HepG2 (cell line): ENCODE results near the gene ELN. TPM values are rescaled to one million over a fixed set of nuclear protein-coding genes. Genes with fewer than 3 reads are reported as not detected.
A peak's percentile ranks its signal among the peaks of the same experiment; 100 is the strongest.

Experiments used
- ATAC-seq: fragments of 200-7000 bp; cut with Tn5 transposase; 3 replicates; pipeline ENCODE4 v1.9.1; 2020; ENCODE audit warnings: mild to moderate bottlenecking, moderate library complexity
- BruUV-seq: library from RNA; stranded (reverse); fragments of 400-500 nt; replicated peaks from 2 replicates; lab custom pipeline; 2021; lab: Mats Ljungman, UMichigan
- CTCF ChIA-PET: fragments of 300-600 bp; formaldehyde crosslinking; extraction: SDS; loops from one replicate; lab custom pipeline; 2021; ENCODE audit warnings: low total read pairs, inconsistent platforms, low intra/inter-chr PET ratio; lab: Yijun Ruan, JAX
- POLR2A ChIA-PET: fragments of 350-600 bp; sonication (Branson Sonifier 250); formaldehyde crosslinking; loops from one replicate; lab custom pipeline; 2020; ENCODE audit warnings: antibody characterized with exemption, inconsistent platforms; lab: Yijun Ruan, JAX
- DNase-seq: peaks from one replicate; pipeline ENCODE4 v3.0.0-alpha.2; 2015; ENCODE audit warnings: low spot score
- FAIRE-seq: peaks from 3 replicates; lab custom pipeline; 2011; peaks lifted over from hg19 to GRCh38; lab: Jason Lieb, UNC
- H2AFZ ChIP-seq: one replicate; pipeline ENCODE4 v1.6.1; 2011; ENCODE audit warnings: low read length, inconsistent platforms
- H3K27ac ChIP-seq: fragments of 300-600 bp; 3 replicates; pipeline ENCODE4 v1.8.0; 2011; ENCODE audit warnings: mixed run types, mild to moderate bottlenecking, mixed read lengths, low read length, inconsistent platforms; ENCODE audit not compliant: insufficient read depth; ENCODE audit errors: extremely low read length
- H3K27me3 ChIP-seq, 2 experiments: fragments of 200-600 bp in 1 of 2; 2 replicates in 1 of 2; 3 replicates in 1 of 2; pipeline versions ENCODE4 v1.6.0 to v1.8.0; 2011; ENCODE audit warnings: low read length in 2 of 2, mild to moderate bottlenecking in 2 of 2, moderate library complexity in 2 of 2, inconsistent platforms in 1 of 2; ENCODE audit not compliant: insufficient read depth in 2 of 2, control insufficient read depth in 1 of 2
- H3K36me3 ChIP-seq, 2 experiments: fragments of 200-600 bp in 1 of 2; replicated peaks in 1 of 2; 2 replicates in 1 of 2; 3 replicates in 1 of 2; pipeline versions ENCODE4 v1.5.1 to v1.8.0; 2011; ENCODE audit warnings: low read length in 2 of 2, inconsistent platforms in 1 of 2; ENCODE audit not compliant: insufficient read depth in 2 of 2, control insufficient read depth in 1 of 2
- H3K4me1 ChIP-seq: 2 replicates; pipeline ENCODE4 v1.5.1; 2012; ENCODE audit warnings: low read length, inconsistent platforms; ENCODE audit not compliant: insufficient read depth
- H3K4me2 ChIP-seq: 2 replicates; pipeline ENCODE4 v1.6.0; 2011; ENCODE audit warnings: low read depth, low read length, inconsistent platforms
- H3K4me3 ChIP-seq, 3 experiments: fragments of 200-600 bp in 1 of 3; sonication (generic), shearing (Covaris generic) in 1 of 3; replicated peaks in 1 of 3; 2 replicates each; pipeline ENCODE4 v1.5.1; 2011 to 2016; ENCODE audit warnings: low read length in 3 of 3, inconsistent platforms in 2 of 3, low read depth in 2 of 3, mild to moderate bottlenecking in 2 of 3, control low read depth in 1 of 3, mixed read lengths in 1 of 3; ENCODE audit not compliant: insufficient read depth in 1 of 3
- H3K79me2 ChIP-seq: one replicate; pipeline ENCODE4 v1.6.1; 2011; ENCODE audit warnings: low read length, inconsistent platforms; ENCODE audit not compliant: insufficient read depth
- H3K9ac ChIP-seq: 2 replicates; pipeline ENCODE4 v1.6.0; 2011; ENCODE audit warnings: mild to moderate bottlenecking, low read depth, low read length, inconsistent platforms; ENCODE audit not compliant: insufficient read depth
- H3K9me3 ChIP-seq: 2 replicates; pipeline ENCODE4 v1.5.1; 2012; ENCODE audit warnings: mild to moderate bottlenecking, low read length
- H4K20me1 ChIP-seq: 2 replicates; pipeline ENCODE4 v1.6.0; 2011; ENCODE audit warnings: inconsistent platforms, mild to moderate bottlenecking, low read length, moderate library complexity; ENCODE audit not compliant: insufficient read depth
- KDM1A ChIP-seq: IDR thresholded peaks from 2 replicates; pipeline ENCODE4 v1.6.1; 2016; ENCODE audit warnings: missing compliant biosample characterization
- MEF2D ChIP-seq: sonication (generic); formaldehyde crosslinking; IDR thresholded peaks from 2 replicates; pipeline ENCODE4 v1.5.1; 2020; ENCODE audit warnings: mild to moderate bottlenecking, missing genetic modification reagents
- SALL1 ChIP-seq: sonication (generic); formaldehyde crosslinking; IDR thresholded peaks from 2 replicates; pipeline ENCODE4 v1.8.0; 2022; ENCODE audit warnings: mild to moderate bottlenecking, missing genetic modification reagents
- SPEN ChIP-seq: sonication (generic); formaldehyde crosslinking; IDR thresholded peaks from 2 replicates; pipeline ENCODE4 v1.5.1; 2020; ENCODE audit warnings: low read depth, mild to moderate bottlenecking, missing genetic modification reagents
- TBP ChIP-seq: sonication (generic); formaldehyde crosslinking; IDR thresholded peaks from 2 replicates; pipeline ENCODE4 v1.5.0; 2020; ENCODE audit warnings: missing genetic modification reagents
- ZBTB42 ChIP-seq: sonication (generic); formaldehyde crosslinking; IDR thresholded peaks from 2 replicates; pipeline ENCODE4 v1.5.0; 2020; ENCODE audit warnings: mild to moderate bottlenecking, missing genetic modification reagents
- ZNF333 ChIP-seq: sonication (generic); formaldehyde crosslinking; IDR thresholded peaks from 2 replicates; pipeline ENCODE4 v1.4.0; 2020; ENCODE audit warnings: mild to moderate bottlenecking, missing genetic modification reagents, borderline replicate concordance
- ZNF543 ChIP-seq: sonication (generic); formaldehyde crosslinking; IDR thresholded peaks from 2 replicates; pipeline ENCODE4 v1.4.0; 2020; ENCODE audit warnings: mild to moderate bottlenecking, missing genetic modification reagents
- ZNF639 ChIP-seq: conservative IDR thresholded peaks from 2 replicates; pipeline ENCODE4 v1.6.1; 2018; ENCODE audit warnings: missing genetic modification reagents
- WGBS: methylation state at CpG from one replicate; pipeline ENCODE4 v1.1.6; 2017; ENCODE audit warnings: low lambda C conversion rate; 5-methylcytosine and 5-hydroxymethylcytosine counted together
- in situ Hi-C: cut with HindIII; loops from 2 replicates; pipeline ENCODE4 v1.10.0; 2017; ENCODE audit warnings: low pct_unique_long_range_greater_than_20kb; ENCODE audit not compliant: extremely low pct_ligation_motif_present
- intact Hi-C: fragments of 100-400 bp; cut with micrococcal nuclease; formaldehyde crosslinking; loops from one replicate; pipeline ENCODE4 v1.10.0; 2022; ENCODE audit not compliant: unreplicated experiment
- polyA plus RNA-seq, 8 experiments: library from polyadenylated mRNA; depleted of rRNA in 3 of 8; stranded (reverse) in 7 of 8; unstranded in 1 of 8; fragments of >200 nt; fragmentation: Illumina TruSeq in 4 of 8; extraction: Trizol in 4 of 8; gene quantifications; 2 replicates each; pipeline versions ENCODE4 v1.2.1 to v1.2.3, GENCODE V29; 2011 to 2016; ENCODE audit warnings: low read depth in 4 of 8, missing spikeins in 1 of 8, mixed read lengths in 1 of 8; ENCODE audit not compliant: insufficient read depth in 1 of 8
- total RNA-seq, 5 experiments: library from RNA; depleted of rRNA; stranded (reverse); fragments of >200 nt; fragmentation: Illumina TruSeq; extraction: Trizol; gene quantifications; 2 replicates each; pipeline ENCODE4 v1.2.3, GENCODE V29; 2016; ENCODE audit warnings: low read depth in 1 of 5
- TF ChIP-seq, protein P1 (sequence below): sonication (generic); formaldehyde crosslinking; IDR thresholded peaks from 2 replicates; pipeline ENCODE4 v1.8.0; 2022; ENCODE audit warnings: missing genetic modification reagents, mild to moderate bottlenecking, inconsistent platforms, borderline replicate concordance
- TF ChIP-seq, protein P2 (sequence below): sonication (generic); formaldehyde crosslinking; IDR thresholded peaks from 2 replicates; pipeline ENCODE4 v1.5.0; 2020; ENCODE audit warnings: mild to moderate bottlenecking, missing genetic modification reagents
- TF ChIP-seq, protein P3 (sequence below): sonication (generic); formaldehyde crosslinking; IDR thresholded peaks from 2 replicates; pipeline ENCODE4 v1.9.0; 2021; ENCODE audit warnings: missing genetic modification reagents, mild to moderate bottlenecking, borderline replicate concordance
- TF ChIP-seq, protein P4 (sequence below): sonication (generic); formaldehyde crosslinking; IDR thresholded peaks from 2 replicates; pipeline ENCODE4 v1.4.0; 2020; ENCODE audit warnings: missing genetic modification reagents; ENCODE audit errors: not compliant biosample characterization

ELN gene
- total and polyA plus RNA-seq, 2 of the 13 experiments (the other 11 are each of a cell fraction or from before 2014, with no cell fraction given): 0.15 to 0.37 TPM

- TF ChIP-seq, protein P1, sequence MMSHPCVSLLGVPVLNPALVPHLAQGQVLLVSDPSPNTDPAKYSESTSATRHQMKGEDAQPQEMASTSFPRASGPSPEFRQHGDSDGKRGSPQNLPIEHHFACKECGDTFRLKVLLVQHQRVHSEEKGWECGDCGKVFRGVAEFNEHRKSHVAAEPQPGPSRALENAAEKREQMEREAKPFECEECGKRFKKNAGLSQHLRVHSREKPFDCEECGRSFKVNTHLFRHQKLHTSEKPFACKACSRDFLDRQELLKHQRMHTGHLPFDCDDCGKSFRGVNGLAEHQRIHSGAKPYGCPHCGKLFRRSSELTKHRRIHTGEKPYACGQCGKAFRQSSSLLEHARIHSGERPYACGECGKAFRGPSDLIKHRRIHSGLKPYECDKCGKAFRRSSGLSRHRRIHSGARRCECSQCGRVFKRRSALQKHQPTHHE (CRISPR knock-in tag): no peak
- TF ChIP-seq ZNF543 (CRISPR knock-in tag): no peak
These were observed 4.8 kb downstream of the ELN start (continued) for GRCh38 chr7:74032624-74033371.

DNA sequence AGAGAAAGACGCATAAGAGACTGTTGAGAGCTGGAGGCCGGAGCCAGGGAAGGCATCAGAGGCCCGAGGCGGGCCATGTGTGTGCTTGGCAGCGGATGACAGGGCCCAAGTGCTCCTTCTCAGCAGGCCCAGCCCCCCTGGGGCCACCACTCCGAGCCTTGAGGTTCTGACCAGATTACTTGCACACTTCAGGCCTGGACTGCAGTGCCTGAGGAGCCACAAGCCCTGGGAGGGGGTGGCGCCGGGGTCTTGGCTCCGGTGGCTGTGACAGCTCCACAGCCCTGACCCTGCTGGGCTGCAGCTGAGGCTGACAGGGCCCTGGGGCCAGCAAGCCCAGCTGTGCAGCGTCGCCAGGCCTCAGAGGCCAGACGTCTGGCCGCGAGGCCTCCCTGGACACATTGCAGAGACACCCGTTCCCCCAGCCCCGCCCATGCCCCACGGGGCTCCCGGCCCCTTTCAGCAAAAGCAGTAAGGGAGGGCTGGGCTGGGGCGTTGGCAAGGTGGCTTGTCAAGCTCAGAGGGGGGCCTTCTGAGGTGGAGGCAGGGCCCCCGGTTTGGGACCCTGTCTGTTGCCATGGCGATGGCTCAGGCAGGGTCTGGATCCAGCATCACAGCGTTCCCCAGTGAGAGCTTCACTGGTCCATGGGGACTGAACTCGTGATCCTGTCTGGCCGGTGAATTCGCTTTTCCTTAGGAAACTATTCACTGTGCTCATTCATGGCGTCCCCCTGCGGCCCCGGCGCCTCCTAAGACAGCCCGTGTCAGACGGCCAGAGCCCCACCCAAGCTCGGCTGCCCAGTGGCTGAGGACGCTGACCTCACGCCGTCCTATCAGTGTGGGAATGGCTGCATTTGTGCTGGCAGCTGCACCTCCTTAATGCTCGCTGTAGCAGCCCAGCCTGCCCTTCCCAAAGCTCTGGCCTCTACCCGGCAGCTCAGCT is 5.7 kb downstream of the ELN start:
- no peak overlapping the region for H3K9ac ChIP-seq
- intact Hi-C loops (no loop called here), in situ Hi-C loops (no loop called here)
- H3K4me2 ChIP-seq: no peak overlapping the region
- peaks cover 14 to 71% of the 10 kb centered on the region in 2 experiments; a peak in 4 of 5 replicates for H3K27me3 ChIP-seq
- no peaks in the 10 kb centered on the region for H4K20me1 ChIP-seq
- H2AFZ ChIP-seq: no peak overlapping the region
- WGBS: 29% methylated on average over 11 of the region's 37 CpGs
- ATAC-seq (peak; percentile 26), DNase-seq (no peak), FAIRE-seq (no peak)
- ChIA-PET CTCF (no interaction called here), POLR2A (no interaction called here)
- no peak overlapping the region for H3K4me3 ChIP-seq
- H3K9me3 ChIP-seq: no peaks in the 10 kb centered on the region
- H3K27ac ChIP-seq: no peak overlapping the region
- H3K36me3 ChIP-seq: no peaks in the 10 kb centered on the region
- H3K4me1 ChIP-seq: peaks cover 7% of the 10 kb centered on the region; the same call in 1 of the 2 replicates
- BruUV-seq: no TSS peak
- H3K79me2 ChIP-seq: no peaks in the 10 kb centered on the region
- TF ChIP-seq MEF2D (CRISPR knock-in tag): no peak
- TF ChIP-seq ZNF333 (CRISPR knock-in tag): no peak
- TF ChIP-seq SPEN (CRISPR knock-in tag): no peak
- TF ChIP-seq ZNF639 (CRISPR knock-in tag): no peak
- TF ChIP-seq, protein P2, sequence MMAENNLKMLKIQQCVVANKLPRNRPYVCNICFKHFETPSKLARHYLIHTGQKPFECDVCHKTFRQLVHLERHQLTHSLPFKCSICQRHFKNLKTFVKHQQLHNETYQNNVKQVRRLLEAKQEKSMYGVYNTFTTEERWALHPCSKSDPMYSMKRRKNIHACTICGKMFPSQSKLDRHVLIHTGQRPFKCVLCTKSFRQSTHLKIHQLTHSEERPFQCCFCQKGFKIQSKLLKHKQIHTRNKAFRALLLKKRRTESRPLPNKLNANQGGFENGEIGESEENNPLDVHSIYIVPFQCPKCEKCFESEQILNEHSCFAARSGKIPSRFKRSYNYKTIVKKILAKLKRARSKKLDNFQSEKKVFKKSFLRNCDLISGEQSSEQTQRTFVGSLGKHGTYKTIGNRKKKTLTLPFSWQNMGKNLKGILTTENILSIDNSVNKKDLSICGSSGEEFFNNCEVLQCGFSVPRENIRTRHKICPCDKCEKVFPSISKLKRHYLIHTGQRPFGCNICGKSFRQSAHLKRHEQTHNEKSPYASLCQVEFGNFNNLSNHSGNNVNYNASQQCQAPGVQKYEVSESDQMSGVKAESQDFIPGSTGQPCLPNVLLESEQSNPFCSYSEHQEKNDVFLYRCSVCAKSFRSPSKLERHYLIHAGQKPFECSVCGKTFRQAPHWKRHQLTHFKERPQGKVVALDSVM: no peak
- TF ChIP-seq, protein P3, sequence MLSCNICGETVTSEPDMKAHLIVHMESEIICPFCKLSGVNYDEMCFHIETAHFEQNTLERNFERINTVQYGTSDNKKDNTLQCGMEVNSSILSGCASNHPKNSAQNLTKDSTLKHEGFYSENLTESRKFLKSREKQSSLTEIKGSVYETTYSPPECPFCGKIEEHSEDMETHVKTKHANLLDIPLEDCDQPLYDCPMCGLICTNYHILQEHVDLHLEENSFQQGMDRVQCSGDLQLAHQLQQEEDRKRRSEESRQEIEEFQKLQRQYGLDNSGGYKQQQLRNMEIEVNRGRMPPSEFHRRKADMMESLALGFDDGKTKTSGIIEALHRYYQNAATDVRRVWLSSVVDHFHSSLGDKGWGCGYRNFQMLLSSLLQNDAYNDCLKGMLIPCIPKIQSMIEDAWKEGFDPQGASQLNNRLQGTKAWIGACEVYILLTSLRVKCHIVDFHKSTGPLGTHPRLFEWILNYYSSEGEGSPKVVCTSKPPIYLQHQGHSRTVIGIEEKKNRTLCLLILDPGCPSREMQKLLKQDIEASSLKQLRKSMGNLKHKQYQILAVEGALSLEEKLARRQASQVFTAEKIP (CRISPR knock-in tag): no peak
- TF ChIP-seq TBP (CRISPR knock-in tag): no peak
- no peak for TF ChIP-seq SALL1
- TF ChIP-seq KDM1A (CRISPR knock-in tag): no peak
- TF ChIP-seq, protein P4, sequence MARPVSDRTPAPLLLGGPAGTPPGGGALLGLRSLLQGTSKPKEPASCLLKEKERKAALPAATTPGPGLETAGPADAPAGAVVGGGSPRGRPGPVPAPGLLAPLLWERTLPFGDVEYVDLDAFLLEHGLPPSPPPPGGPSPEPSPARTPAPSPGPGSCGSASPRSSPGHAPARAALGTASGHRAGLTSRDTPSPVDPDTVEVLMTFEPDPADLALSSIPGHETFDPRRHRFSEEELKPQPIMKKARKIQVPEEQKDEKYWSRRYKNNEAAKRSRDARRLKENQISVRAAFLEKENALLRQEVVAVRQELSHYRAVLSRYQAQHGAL: no peak
- TF ChIP-seq ZBTB42: no peak
